Rectal smooth muscle tissue (tissue), 1 donor: ENCODE results near the gene FBN1.
A peak's percentile ranks its signal among the peaks of the same experiment; 100 is the strongest.

Experiments used
- H3K27ac ChIP-seq: one replicate; pipeline ENCODE4 v1.7.0; 2013; ENCODE audit warnings: low read depth, low read length, inconsistent platforms
- H3K27me3 ChIP-seq: one replicate; pipeline ENCODE4 v1.7.0; 2013; ENCODE audit warnings: low read length; ENCODE audit not compliant: control insufficient read depth, insufficient read depth
- H3K36me3 ChIP-seq: one replicate; pipeline ENCODE4 v1.7.0; 2013; ENCODE audit warnings: low read length; ENCODE audit not compliant: control insufficient read depth, insufficient read depth
- H3K4me1 ChIP-seq: one replicate; pipeline ENCODE4 v1.7.0; 2013; ENCODE audit warnings: low read length; ENCODE audit not compliant: control insufficient read depth, insufficient read depth
- H3K4me3 ChIP-seq: one replicate; pipeline ENCODE4 v1.7.0; 2013; ENCODE audit warnings: low read length
- H3K9ac ChIP-seq: one replicate; pipeline ENCODE4 v1.7.0; 2013; ENCODE audit warnings: low read length

Gene FBN1

DNA sequence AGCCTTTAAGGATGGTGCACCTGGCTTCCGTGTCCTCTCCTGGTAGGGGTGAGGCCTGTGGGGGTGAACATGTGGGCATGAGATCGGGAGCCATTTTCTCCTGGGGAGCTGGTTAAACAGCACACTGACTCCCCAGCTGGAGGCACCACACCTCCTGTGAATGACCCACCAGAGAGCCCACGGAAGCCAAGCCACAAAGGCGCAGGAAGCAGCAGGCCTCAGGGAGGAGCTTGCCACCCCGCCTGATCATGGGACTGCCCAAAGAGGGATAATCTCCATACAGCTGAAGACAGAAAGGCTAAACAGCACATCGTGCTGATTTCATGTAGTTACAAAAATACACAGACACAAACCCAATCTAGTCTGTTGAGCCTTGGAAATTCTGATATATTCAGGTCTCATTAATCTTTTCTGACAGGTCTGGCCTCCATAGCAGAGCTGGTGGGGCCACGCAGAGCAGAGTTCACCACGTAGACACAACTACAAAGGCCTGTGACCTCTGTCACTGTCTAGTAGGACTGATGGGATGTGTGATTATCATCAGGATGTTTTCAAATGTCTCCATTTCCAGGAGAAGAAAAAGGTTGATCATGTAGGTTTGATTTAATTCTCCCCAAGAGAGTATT, 239.1 kb downstream of the FBN1 start:
- no peaks in the 10 kb centered on the region for H3K27me3 ChIP-seq
- no peak overlapping the region for H3K4me3 ChIP-seq
- H3K36me3 ChIP-seq = no peaks in the 10 kb centered on the region
- no peak overlapping the region for H3K27ac ChIP-seq
- H3K9ac ChIP-seq = no peak overlapping the region
- no peaks in the 10 kb centered on the region for H3K4me1 ChIP-seq

DNA sequence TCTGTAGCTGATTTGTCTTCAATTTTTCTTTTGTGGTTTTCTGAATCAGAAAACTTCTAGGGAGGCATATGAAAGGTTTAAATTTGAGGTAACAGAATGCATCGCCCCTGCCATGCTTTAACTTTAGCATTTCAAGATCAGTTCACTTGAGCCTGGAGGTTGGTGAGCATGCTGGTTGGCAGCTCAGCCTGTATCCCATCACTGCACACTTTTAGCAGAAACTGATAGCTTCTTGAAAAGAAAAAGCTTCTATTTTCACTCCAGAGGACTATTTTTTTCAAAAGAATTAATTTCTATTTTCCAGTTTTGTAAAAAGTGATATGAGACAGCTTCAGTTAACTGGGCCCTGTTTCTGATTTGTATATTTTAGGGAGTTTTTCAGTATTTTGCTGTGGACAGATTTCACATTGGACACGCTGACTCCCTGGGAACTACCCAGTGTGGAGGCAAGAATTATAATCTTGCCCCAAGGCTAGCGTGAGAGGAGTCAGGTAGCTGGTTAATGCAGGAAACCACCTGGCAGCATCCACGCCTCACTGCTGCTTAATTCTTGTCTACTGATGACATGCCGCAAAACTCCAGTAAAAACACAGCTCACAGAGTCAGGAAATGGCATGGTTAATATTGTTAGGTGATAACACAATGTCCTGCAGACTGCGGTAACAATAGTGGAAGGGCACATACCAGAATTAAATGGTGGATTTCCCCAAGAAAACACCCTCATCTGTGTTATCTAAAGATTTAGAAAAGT, 242.9 kb downstream of the FBN1 start:
- no peak overlapping the region for H3K4me3 ChIP-seq
- H3K27ac ChIP-seq = no peak overlapping the region
- H3K9ac ChIP-seq = no peak overlapping the region
- H3K27me3 ChIP-seq = no peaks in the 10 kb centered on the region
- H3K36me3 ChIP-seq = no peaks in the 10 kb centered on the region
- no peaks in the 10 kb centered on the region for H3K4me1 ChIP-seq

DNA sequence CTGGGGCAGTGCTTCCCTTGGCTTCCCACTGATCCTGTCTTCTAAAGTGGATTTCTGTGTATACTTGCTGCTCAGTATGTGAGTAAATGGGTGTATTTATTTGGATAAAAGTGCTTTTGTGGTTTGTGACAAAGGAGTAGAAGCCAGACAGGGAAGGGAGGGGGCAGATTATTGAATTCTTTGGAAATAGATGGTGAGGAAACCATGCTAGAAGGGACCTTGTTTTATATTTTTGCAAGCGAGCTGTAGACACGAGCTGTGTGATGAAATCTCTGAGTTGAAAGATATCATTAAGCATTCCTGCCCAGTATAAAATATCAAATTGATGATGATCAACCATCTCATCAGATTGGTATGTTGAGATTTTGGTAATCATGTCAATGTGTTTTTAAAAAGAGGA, 245.4 kb downstream of the FBN1 start:
- Histone ChIP-seq H3K4me3 (no peak overlapping the region), H3K27ac (no peak overlapping the region), H3K4me1 (no peaks in the 10 kb centered on the region), H3K9ac (no peak overlapping the region), H3K36me3 (no peaks in the 10 kb centered on the region), H3K27me3 (no peaks in the 10 kb centered on the region)

DNA sequence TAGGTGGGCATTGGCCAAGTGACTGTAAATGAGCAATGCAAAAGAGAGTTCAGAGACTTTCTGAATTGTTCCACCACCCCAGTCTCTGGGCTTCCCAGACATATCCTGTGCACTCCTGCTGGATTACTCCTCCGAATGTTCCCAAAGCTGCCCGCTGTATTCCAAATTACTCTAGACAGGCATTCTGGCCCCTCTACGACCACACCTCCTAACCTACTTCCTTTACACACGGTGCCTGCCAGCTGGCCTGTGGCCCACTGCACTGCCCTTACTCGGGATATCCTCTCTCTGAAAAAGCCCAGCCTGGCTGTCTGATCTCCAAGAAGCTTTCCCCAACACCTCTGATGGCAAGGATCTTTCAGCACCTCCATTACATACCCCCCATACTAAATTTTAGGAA, 247.7 kb downstream of the FBN1 start:
- Histone ChIP-seq H3K36me3 (no peaks in the 10 kb centered on the region), H3K27ac (no peak overlapping the region), H3K9ac (no peak overlapping the region), H3K27me3 (no peaks in the 10 kb centered on the region), H3K4me1 (no peaks in the 10 kb centered on the region), H3K4me3 (no peak overlapping the region)

DNA sequence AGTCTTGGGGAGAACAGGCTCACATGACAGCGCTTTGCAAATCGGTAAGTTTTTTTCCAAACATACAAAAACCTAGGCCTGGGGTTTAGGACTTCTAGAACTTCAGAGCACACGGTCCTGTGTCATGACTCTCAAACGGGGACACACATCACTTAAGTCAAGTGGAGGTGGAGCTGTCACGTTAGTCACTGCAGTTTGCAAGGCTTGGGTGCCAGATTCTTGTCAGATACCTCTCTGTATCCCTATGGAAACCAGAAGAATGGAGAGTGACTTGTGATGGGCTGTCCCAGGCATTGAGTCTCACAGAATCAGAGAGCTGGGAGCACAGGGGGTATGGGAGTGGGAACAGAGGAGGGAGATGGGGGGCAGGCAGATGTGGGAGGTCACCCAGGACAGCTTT, 249.5 kb downstream of the FBN1 start:
- Histone ChIP-seq H3K27me3 (no peaks in the 10 kb centered on the region), H3K4me3 (no peak overlapping the region), H3K4me1 (no peaks in the 10 kb centered on the region), H3K36me3 (no peaks in the 10 kb centered on the region), H3K27ac (no peak overlapping the region), H3K9ac (no peak overlapping the region)

DNA sequence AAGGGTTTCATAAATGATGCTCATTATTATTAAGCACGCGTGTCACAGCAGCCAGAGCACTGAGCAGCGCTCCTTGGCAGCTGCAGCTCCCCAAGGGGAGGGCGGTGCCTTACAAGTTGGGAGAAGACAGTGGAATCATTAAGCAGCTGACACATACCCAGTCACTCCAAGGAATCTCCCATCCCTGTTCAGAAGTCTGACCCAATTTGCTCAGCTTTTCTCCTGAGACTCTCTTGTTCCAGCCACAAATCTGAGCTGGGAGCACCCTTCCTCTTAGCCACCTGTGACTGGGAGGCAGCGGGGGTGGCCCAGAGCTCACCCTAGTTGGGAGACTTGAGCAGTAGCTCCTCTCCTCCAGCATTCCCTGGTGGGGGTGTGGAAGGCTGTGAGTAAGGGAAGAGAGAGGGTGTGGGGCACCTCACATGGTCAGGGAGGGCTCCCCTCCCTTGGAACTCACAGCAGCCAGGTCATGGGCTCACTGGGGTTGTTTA, 249.9 kb downstream of the FBN1 start:
- no peaks in the 10 kb centered on the region for H3K4me1 ChIP-seq

DNA sequence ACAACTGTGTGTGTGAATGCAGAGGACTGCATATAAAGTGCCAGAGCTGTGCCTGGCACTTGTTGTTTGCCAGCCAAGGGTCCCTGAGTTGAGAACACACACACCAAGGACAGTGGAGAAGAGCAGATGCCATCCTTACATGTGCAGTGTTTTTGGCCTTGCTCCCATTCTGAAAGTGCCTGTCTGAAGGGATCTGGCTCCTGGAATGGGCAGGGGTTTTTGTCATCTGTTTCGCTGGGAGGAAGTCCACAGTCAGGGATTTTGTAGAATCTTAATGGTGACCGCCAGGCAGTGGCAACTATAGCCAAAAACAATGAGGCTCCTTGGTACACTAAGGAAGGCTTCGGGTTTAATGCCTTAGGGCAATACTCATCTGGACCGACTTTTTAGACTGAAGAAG, 250.5 kb downstream of the FBN1 start:
- Histone ChIP-seq H3K9ac (no peak overlapping the region), H3K27me3 (no peaks in the 10 kb centered on the region), H3K27ac (no peak overlapping the region), H3K4me1 (no peaks in the 10 kb centered on the region), H3K36me3 (no peaks in the 10 kb centered on the region), H3K4me3 (no peak overlapping the region)

More for the DNA sequence above, 249.9 kb downstream of the FBN1 start:
- Histone ChIP-seq H3K36me3 (no peaks in the 10 kb centered on the region), H3K9ac (no peak overlapping the region), H3K27me3 (no peaks in the 10 kb centered on the region), H3K4me3 (no peak overlapping the region), H3K27ac (no peak overlapping the region)

DNA sequence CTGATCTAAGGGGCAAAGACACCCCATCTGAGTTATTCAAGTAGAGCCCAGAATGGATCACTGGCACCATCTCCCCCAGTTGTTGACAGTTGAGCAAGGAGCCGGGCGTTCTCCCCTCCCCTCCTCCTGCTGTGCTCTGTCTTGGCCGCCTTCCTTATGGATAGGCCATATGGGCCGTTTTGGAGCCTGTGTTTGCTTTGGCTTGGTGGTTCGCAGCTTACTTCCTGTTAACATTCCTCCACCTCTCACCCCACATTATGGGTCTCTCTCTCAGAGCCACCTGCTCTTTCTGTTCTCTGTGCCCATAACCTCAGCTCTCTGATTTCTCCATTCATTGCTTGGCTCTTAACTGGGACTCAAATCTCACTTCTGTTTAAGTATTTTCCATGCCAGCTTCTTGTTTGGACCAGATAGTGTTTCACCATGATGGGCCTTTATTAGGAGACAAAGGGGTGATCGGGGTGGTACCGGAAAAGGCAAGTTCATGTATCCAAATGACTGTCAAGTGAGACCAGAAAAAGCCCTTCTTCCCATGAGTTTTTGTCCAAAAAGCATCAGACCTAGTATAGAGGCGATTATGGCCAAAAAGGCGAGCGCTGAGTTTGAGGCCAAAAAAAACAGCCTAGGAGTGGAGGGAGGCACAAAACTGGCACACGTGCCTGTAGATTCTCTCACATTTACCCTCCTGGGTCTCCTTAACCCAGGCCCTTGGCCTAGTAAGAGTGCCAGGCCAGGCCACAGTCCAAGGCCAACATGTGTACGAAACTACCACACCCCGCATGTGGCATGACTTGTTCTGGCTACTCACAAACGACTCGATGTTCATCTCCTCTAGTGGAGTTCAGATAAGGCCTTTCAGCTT, 251.6 kb downstream of the FBN1 start:
- no peak overlapping the region for H3K4me3 ChIP-seq
- H3K27me3 ChIP-seq = no peaks in the 10 kb centered on the region
- no peaks in the 10 kb centered on the region for H3K4me1 ChIP-seq
- H3K27ac ChIP-seq = no peak overlapping the region
- no peaks in the 10 kb centered on the region for H3K36me3 ChIP-seq
- H3K9ac ChIP-seq = no peak overlapping the region

DNA sequence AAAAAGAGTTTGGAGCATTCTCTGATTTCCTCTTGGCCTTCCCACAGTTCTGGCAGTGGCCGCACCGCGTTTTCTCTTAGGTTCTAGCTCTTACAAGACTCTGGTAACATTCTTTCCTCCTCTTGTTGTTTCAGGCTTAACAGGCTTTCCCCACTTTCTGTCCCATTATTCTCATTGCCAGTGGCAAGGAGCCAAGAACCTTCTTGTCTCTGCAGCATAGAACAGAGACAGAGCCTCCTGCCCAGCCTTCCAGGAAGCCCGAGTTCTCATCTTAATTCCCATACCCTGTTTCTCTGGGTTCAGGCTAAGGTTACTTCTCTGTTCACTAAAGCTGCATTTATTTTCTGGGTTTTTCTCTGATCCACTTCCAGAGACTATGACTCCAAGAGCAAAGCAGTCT, 253.2 kb downstream of the FBN1 start:
- no peak overlapping the region for H3K27ac ChIP-seq
- H3K36me3 ChIP-seq = no peaks in the 10 kb centered on the region
- H3K4me1 ChIP-seq = no peaks in the 10 kb centered on the region
- no peaks in the 10 kb centered on the region for H3K27me3 ChIP-seq
- H3K9ac ChIP-seq = no peak overlapping the region
- H3K4me3 ChIP-seq = no peak overlapping the region

DNA sequence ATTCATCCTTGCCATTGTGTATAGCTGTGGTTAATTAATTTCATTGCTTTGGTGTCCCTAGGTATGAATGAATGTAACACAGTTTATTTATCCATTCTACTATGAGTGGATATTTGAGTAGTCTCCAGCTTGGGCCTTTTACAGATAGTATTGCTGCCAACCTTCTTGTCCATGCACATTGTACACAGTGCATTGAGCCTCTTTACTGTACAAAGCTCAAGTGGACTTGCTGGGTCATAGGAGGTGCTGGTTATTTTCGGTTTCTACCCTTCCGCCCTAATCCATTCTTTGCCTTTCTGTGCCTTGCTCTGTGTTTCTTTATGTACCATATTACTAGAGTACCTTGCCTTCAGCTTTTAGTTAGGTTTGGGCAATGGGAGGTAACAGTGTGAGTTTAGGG, 253.6 kb downstream of the FBN1 start:
- H3K27ac ChIP-seq = no peak overlapping the region
- H3K4me3 ChIP-seq = no peak overlapping the region
- H3K27me3 ChIP-seq = no peaks in the 10 kb centered on the region
- no peaks in the 10 kb centered on the region for H3K4me1 ChIP-seq
- no peaks in the 10 kb centered on the region for H3K36me3 ChIP-seq
- H3K9ac ChIP-seq = no peak overlapping the region

DNA sequence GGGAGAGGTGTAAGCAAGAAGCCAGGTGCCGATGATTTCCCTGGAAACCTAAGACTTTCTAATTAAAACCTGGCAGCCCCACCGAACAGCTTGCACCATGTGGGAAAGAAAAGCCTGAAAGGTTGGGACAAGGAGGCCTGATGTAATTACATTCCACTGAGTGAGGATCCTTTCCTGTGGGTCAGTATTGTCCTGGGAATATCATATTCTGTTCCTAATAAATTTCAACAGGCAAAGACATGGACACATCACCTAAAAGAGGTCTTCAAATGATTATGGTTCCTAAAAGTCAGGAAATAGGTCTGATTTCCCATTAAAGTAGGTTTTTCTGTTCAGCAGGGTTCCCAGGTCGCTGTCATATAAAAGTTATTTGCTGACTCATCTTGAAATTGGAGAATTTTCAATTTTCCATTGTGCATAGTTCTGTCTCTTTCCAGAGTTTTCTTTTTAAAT, 255.8 kb downstream of the FBN1 start:
- Histone ChIP-seq H3K9ac (no peak overlapping the region), H3K4me3 (no peak overlapping the region), H3K4me1 (no peaks in the 10 kb centered on the region), H3K27ac (peak overlapping the region; percentile 37), H3K36me3 (no peaks in the 10 kb centered on the region), H3K27me3 (no peaks in the 10 kb centered on the region)

DNA sequence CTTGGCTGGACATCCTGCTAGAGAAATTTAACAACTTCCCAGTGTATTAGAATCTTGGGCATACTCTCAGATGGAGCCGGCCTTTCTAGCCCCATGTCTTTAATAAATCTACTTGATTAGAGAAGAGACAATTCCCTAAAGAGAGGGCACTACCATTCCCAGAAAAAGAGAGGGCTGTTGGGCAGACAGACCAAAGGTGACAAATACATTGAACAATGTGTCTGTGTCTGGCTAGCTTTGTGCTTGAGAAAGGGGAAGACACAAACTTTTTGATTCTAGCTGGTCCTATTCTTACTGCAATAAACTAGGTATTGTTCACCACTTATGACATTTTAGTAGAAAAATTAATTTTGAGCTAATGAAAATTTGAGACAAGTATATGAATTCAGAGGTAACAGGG, 256.6 kb downstream of the FBN1 start:
- H3K4me1 ChIP-seq = no peaks in the 10 kb centered on the region
- no peak overlapping the region for H3K9ac ChIP-seq
- no peak overlapping the region for H3K4me3 ChIP-seq
- H3K27ac ChIP-seq = no peak overlapping the region
- H3K27me3 ChIP-seq = no peaks in the 10 kb centered on the region
- H3K36me3 ChIP-seq = no peaks in the 10 kb centered on the region
